Central memory CD8-positive, alpha-beta T cell (primary cell): ENCODE measurements around the gene COLEC11.
"Not testable (repeated sequence)": the region's sequence is repeated elsewhere in the genome, so short reads cannot be mapped to it uniquely, and the experiment has no call there.

Experiments used
- ATAC-seq: fragments of 150-1000 bp; cut with Tn5 transposase; replicated peaks from 2 replicates; pipeline ENCODE4 v1.10.0; 2022; ENCODE audit warnings: mild to moderate bottlenecking, moderate FRiP score, moderate number of reproducible peaks; ENCODE audit not compliant: poor library complexity, severe bottlenecking; ENCODE audit errors: extremely low read depth
- DNase-seq, 2 donors: peaks; one replicate each; pipeline ENCODE4 v3.0.0; 2021; ENCODE audit warnings: low spot score in 2 of 2
- H3K27ac Mint-ChIP-seq: one replicate; pipeline ENCODE4 v1.8.0; 2022; ENCODE audit warnings: low read depth, mild to moderate bottlenecking, moderate library complexity, mixed read lengths
- H3K27me3 Mint-ChIP-seq: one replicate; pipeline ENCODE4 v1.8.0; 2022; ENCODE audit warnings: mixed read lengths
- H3K36me3 Mint-ChIP-seq: one replicate; pipeline ENCODE4 v1.8.0; 2022; ENCODE audit warnings: mild to moderate bottlenecking, moderate library complexity, mixed read lengths; ENCODE audit not compliant: insufficient read depth
- H3K4me1 Mint-ChIP-seq: one replicate; pipeline ENCODE4 v1.8.0; 2022; ENCODE audit warnings: mixed read lengths
- H3K4me3 Mint-ChIP-seq: one replicate; pipeline ENCODE4 v1.8.0; 2022; ENCODE audit warnings: mild to moderate bottlenecking, moderate library complexity, mixed read lengths
- H3K9me3 Mint-ChIP-seq: one replicate; pipeline ENCODE4 v1.8.0; 2022; ENCODE audit warnings: mixed read lengths

The COLEC11 gene

GRCh38 chr2:3652896-3653625 lies 58.1 kb downstream of the COLEC11 start:
- no peaks in the 10 kb centered on the region for H3K9me3 Mint-ChIP-seq
- H3K4me1 Mint-ChIP-seq: peaks cover 15% of the 10 kb centered on the region
- no peak for DNase-seq
- H3K27ac Mint-ChIP-seq: no peak overlapping the region
- no peak overlapping the region for H3K4me3 Mint-ChIP-seq
- peaks cover 4% of the 10 kb centered on the region for H3K36me3 Mint-ChIP-seq
- ATAC-seq: no peak
- peaks cover 10% of the 10 kb centered on the region for H3K27me3 Mint-ChIP-seq

DNA sequence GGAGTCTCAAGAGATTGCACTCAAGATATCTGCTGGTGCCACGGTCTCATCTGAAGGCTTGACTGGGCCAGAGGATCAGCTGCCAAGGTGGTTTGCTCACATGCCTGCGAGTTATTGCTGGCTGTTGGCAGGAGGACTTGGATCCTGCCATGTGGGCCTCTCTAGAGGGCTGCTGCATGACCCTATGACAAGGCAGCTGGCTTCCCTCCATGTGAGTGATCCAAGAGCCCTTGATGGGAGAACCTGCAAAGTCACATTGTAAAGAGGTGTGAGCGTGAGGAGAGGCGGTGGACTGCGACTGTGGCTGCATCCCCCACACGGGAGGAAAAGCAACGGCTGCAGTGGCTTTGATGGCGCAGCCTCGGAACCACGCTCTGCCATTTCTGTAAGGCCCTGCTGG lies 59.1 kb downstream of the COLEC11 start:
- no peak for DNase-seq
- Mint-ChIP-seq H3K4me1 (peaks cover 15% of the 10 kb centered on the region), H3K4me3 (no peak overlapping the region), H3K27me3 (peaks cover 10% of the 10 kb centered on the region), H3K9me3 (no peaks in the 10 kb centered on the region), H3K27ac (no peak overlapping the region), H3K36me3 (peaks cover 4% of the 10 kb centered on the region)
- ATAC-seq: no peak

- DNase-seq: no peak
- peaks cover 4% of the 10 kb centered on the region for H3K36me3 Mint-ChIP-seq
Observed at GRCh38 chr2:3654531-3655225, 59.8 kb downstream of the COLEC11 start.

GRCh38 chr2:3655871-3656761 lies 61.2 kb downstream of the COLEC11 start:
- Mint-ChIP-seq H3K36me3 (peaks cover 2% of the 10 kb centered on the region), H3K27me3 (peaks cover 4% of the 10 kb centered on the region), H3K27ac (no peak overlapping the region), H3K4me1 (peaks cover 21% of the 10 kb centered on the region), H3K4me3 (no peak overlapping the region), H3K9me3 (no peaks in the 10 kb centered on the region)
- DNase-seq (no peak), ATAC-seq (no peak)

More at GRCh38 chr2:3654531-3655225, 59.8 kb downstream of the COLEC11 start:
- Mint-ChIP-seq H3K9me3 (no peaks in the 10 kb centered on the region), H3K4me1 (peaks cover 15% of the 10 kb centered on the region), H3K27ac (no peak overlapping the region), H3K27me3 (peaks cover 10% of the 10 kb centered on the region), H3K4me3 (no peak overlapping the region)
- no peak for ATAC-seq

DNA sequence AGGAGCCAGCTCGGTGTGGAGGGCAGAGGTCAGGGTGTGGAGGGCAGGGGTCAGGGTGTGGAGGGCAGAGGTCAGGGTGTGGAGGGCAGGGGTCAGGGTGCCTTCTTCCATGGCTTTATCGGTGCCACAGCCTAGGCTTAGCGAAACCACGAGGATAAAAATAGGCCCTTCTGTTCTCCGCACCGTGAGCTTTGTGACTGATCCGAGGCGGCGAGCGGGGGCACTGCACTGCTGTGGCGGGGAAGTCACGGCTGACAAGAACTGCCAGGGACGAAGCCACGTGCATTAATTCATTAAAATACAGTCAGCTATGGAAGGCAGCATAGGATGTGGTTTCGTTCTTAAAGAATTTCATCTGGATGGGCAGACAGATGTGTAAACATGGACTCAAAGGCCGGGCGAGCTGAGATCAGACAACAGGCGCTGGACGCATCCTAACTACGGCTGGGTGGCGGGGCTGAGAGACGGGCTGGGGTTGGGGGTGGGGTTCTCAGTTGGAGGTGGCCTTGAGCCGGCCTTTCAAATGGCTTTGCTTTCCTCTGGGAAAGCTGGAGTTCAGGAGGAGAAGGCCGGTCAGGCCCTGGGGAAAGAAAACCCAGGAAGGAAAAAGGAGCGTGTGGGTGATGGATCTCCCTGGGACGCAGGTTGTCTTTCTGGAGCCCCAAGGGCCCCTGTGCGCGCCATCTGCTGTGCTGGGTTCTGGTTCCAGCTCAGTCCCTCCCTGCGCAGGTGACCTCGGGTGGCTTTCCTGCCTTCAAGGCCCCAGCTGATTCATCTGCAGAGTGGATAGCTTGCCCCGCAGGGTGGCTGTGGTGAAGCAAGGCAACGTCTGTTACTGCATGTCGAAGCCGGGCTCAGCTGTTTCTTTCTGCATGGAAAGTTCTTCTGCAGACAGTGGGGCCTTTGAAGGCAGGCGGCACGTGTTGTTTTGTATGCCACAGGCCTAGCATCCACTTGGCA lies 62.1 kb downstream of the COLEC11 start:
- H3K27me3 Mint-ChIP-seq: no peaks in the 10 kb centered on the region
- no peaks in the 10 kb centered on the region for H3K9me3 Mint-ChIP-seq
- ATAC-seq: no peak
- peaks cover 12% of the 10 kb centered on the region for H3K4me1 Mint-ChIP-seq
- H3K27ac Mint-ChIP-seq: no peak overlapping the region
- no peak for DNase-seq
- no peaks in the 10 kb centered on the region for H3K36me3 Mint-ChIP-seq
- H3K4me3 Mint-ChIP-seq: no peak overlapping the region

DNA sequence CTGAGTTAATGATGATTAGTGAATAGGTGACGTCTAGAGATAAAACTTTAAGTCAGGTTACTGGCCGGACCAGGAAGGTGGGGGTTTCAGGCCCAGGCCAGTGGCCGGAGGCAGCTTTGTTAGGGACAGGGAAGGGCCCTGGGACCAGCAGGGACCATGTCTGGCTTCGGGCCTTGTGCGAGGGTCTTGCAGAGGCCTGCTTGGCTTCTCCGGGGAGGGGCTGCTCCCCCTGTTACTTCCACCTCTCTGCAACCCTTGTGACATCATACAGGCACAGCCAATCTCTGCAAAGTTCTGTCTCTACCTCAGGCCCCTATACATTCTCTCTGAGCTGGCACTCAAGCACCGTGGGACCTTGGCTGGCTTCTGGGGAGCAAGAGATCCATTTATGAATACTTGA lies 63.0 kb downstream of the COLEC11 start, which contains the start of gene ALLC:
Gene ALLC, plus strand, starts transcription at position 320 of the 400 bp plus-strand sequence. CDS start 12,958 bp downstream, outside the sequence.
- H3K27ac Mint-ChIP-seq: no peak within 1 kb of the TSS
- ATAC-seq (no peak), DNase-seq (no peak)
- no peaks in the 10 kb centered on the region for H3K9me3 Mint-ChIP-seq
- no peaks in the 10 kb centered on the region for H3K27me3 Mint-ChIP-seq
- no peak within 1 kb of the TSS for H3K4me3 Mint-ChIP-seq
- peaks cover 11% of the 10 kb centered on the region for H3K4me1 Mint-ChIP-seq
- no peaks in the 10 kb centered on the region for H3K36me3 Mint-ChIP-seq

DNA sequence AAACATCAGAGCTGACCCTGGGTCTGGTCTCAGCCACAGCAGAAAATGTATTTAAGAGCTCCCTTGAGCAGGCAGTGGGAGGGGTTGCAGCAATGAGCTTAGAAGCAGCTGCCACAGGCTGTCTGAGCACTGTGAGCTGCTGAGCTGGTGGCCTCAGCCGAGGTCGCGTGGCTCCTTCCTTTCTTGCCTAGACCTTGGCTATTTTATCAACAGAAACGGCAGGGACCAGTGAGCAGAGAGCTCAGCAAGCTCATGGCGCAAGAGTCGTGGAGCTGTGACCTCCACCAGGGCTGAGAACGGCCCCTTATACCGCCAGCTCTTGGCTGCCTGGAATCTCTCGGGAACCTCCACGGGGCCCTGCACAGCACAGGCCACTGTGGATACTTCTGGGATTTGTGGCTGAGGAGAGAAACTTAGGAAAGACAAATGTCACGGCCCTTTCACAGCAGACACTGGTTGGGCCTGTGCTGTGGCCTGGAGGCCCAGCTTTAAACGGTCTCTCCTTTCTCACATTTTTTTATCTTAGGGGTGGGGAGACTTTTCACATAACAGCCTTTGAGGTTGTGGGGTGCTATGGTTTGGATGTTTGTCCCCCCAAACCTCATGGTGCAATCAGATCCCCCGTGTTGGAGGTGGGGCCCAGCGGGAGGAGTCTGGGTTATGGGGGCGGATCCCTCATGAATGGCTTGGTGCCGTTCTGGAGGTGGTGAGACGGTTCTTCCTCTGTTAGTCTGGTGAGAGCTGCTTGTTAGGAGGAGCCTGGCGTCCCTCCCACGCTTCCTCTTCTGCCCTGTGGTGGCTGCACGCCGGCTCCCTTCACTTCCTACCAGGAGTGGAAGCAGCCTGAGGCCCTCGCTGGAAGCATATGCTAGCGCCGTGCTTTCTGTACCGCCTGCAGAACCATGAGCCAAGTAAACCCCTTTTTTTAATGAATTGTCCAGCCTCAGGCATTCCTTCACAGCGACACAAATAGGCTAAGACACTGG lies 64.8 kb downstream of the COLEC11 start:
- H3K36me3 Mint-ChIP-seq: no peaks in the 10 kb centered on the region
- no peak overlapping the region for H3K4me3 Mint-ChIP-seq
- H3K9me3 Mint-ChIP-seq: no peaks in the 10 kb centered on the region
- H3K27ac Mint-ChIP-seq: no peak overlapping the region
- no peak for DNase-seq
- no peak for ATAC-seq
- no peaks in the 10 kb centered on the region for H3K27me3 Mint-ChIP-seq
- H3K4me1 Mint-ChIP-seq: peaks cover 11% of the 10 kb centered on the region

DNA sequence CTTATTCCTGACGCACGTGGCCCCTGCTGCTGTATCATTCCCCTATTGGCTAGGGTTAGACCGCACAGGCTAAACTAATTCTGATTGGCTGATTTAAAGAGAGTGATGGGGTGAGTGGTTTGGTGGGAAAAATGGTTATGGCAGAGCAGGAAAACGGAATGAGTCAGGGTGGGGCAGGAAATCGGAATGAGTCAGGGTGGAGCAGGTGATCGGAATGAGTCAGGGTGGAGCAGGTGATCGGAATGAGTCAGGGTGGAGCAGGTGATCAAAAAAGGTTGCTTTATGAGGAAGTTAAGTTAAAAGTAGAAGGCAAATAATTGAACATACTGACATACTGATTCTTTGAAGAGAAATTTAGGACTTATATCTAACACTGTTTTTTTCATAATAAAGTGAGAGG lies 65.7 kb downstream of the COLEC11 start:
- not testable (repeated sequence) for H3K4me3 Mint-ChIP-seq, H3K36me3 Mint-ChIP-seq, DNase-seq, H3K9me3 Mint-ChIP-seq, H3K27me3 Mint-ChIP-seq, ATAC-seq, H3K27ac Mint-ChIP-seq
- H3K4me1 Mint-ChIP-seq: peaks cover 11% of the 10 kb centered on the region

GRCh38 chr2:3661149-3661660 lies 66.3 kb downstream of the COLEC11 start:
- no peaks in the 10 kb centered on the region for H3K36me3 Mint-ChIP-seq
- H3K27me3 Mint-ChIP-seq: peaks cover 10% of the 10 kb centered on the region
- no peak overlapping the region for H3K27ac Mint-ChIP-seq
- no peak overlapping the region for H3K4me3 Mint-ChIP-seq
- H3K9me3 Mint-ChIP-seq: peaks cover 4% of the 10 kb centered on the region
- H3K4me1 Mint-ChIP-seq: peaks cover 11% of the 10 kb centered on the region
- ATAC-seq (no peak), DNase-seq (no peak)

- peaks cover 4% of the 10 kb centered on the region for H3K9me3 Mint-ChIP-seq
- no peak overlapping the region for H3K4me3 Mint-ChIP-seq
Observed at GRCh38 chr2:3662239-3662638, 67.3 kb downstream of the COLEC11 start.

GRCh38 chr2:3664118-3664517 lies 69.2 kb downstream of the COLEC11 start:
- H3K4me3 Mint-ChIP-seq: no peak overlapping the region
- peaks cover 11% of the 10 kb centered on the region for H3K4me1 Mint-ChIP-seq
- ATAC-seq (no peak), DNase-seq (no peak)
- H3K36me3 Mint-ChIP-seq: no peaks in the 10 kb centered on the region
- peaks cover 11% of the 10 kb centered on the region for H3K27me3 Mint-ChIP-seq
- peaks cover 4% of the 10 kb centered on the region for H3K9me3 Mint-ChIP-seq
- no peak overlapping the region for H3K27ac Mint-ChIP-seq

More at GRCh38 chr2:3662239-3662638, 67.3 kb downstream of the COLEC11 start:
- no peaks in the 10 kb centered on the region for H3K36me3 Mint-ChIP-seq
- ATAC-seq (no peak), DNase-seq (no peak)
- H3K27me3 Mint-ChIP-seq: peaks cover 11% of the 10 kb centered on the region
- H3K27ac Mint-ChIP-seq: no peak overlapping the region
- H3K4me1 Mint-ChIP-seq: peaks cover 11% of the 10 kb centered on the region
